GM23248 (cell line): ENCODE data around the gene SFT2D3.

ENCODE experiments used
- EZH2 ChIP-seq: fragments of 200-600 bp; sonication (generic); IDR thresholded peaks from 2 replicates; pipeline ENCODE4 v1.6.1; 2018; ENCODE audit warnings: antibody characterized with exemption, mild to moderate bottlenecking; ENCODE audit not compliant: insufficient read depth, poor library complexity, severe bottlenecking
- EZH2phosphoT487 ChIP-seq: fragments of 200-600 bp; sonication (generic); IDR thresholded peaks from 2 replicates; pipeline ENCODE4 v1.6.1; 2018; ENCODE audit warnings: antibody characterized with exemption, moderate library complexity, mild to moderate bottlenecking, low read depth; ENCODE audit not compliant: insufficient read depth

DNA sequence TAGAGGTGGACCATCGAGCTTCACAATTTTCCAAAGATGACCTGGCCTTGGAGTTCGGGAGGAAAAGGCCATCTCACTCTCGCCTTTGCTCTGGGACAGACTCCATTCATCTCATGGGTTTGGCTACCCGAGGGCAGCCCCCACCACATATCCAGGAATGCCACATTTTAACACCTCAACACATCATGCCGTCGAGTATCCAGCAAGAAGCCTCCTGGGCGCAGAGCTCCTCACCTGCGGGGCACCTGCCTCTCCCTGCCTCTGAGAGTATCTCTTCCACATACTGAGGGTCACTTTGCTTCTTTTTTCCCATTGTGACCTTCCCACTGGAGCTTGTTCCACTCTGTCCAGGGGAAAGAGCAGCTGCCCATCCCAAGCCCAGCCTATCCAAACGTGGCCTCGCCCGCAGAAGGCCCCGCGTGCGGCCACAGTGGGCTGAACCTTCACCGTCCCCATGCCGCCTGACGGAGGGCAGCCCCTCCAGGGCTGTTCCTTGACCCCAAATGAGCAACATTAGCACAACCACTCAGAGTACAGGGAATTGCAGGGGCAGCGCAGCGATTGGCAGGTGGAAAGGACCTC is 20.5 kb upstream of the SFT2D3 start:
- TF ChIP-seq EZH2: no peak
- no peak for TF ChIP-seq EZH2phosphoT487
